Vagina (tissue), 2 donors: Measurements from ENCODE around the gene SMIM29.

Experiments
- CTCF ChIP-seq, 3 experiments: fragments of 450-650 bp in 2 of 3; fragments of 200-600 bp in 1 of 3; sonication (generic) in 1 of 3; IDR thresholded peaks; one replicate each; pipeline ENCODE4 v1.5.1; 2017 to 2019; ENCODE audit warnings: antibody characterized with exemption in 3 of 3, mild to moderate bottlenecking in 2 of 3, moderate library complexity in 2 of 3
- POLR2A ChIP-seq, 2 donors: fragments of 450-650 bp; IDR thresholded peaks; one replicate each; pipeline ENCODE4 v1.6.1; 2017; ENCODE audit warnings: antibody characterized with exemption in 2 of 2, mild to moderate bottlenecking in 2 of 2, moderate library complexity in 2 of 2
- POLR2AphosphoS5 ChIP-seq, 2 donors: sonication (generic); formaldehyde crosslinking; IDR thresholded peaks; one replicate each; pipeline ENCODE4 v1.9.0; 2017; ENCODE audit warnings: antibody characterized with exemption in 2 of 2, mild to moderate bottlenecking in 2 of 2, low read depth in 1 of 2; ENCODE audit not compliant: insufficient read depth in 1 of 2

- TF ChIP-seq CTCF (IDR thresholded peaks at IDR 0.05) (no peak), POLR2AphosphoS5 (IDR thresholded peaks at IDR 0.05; ENCODE audit: insufficient read depth in 1 of 2, low read depth in 1 of 2) (no peak), POLR2A (IDR thresholded peaks at IDR 0.05) (no peak)
Observed at GRCh38 chr6:34213772-34214171, 35.0 kb downstream of the SMIM29 start.
